Activated CD8-positive, alpha-beta T cell treated with anti-CD3 and anti-CD28 coated beads for 36 hours (primary cell): Measurements from ENCODE around the gene TMEM203. TPM values are rescaled to one million over a fixed set of nuclear protein-coding genes. Genes with fewer than 3 reads are reported as not detected.

Experiments
- ATAC-seq: fragments of 200-7000 bp; cut with Tn5 transposase; one replicate; pipeline ENCODE4 v1.10.0; 2021; ENCODE audit warnings: mild to moderate bottlenecking, moderate library complexity
- CTCF ChIA-PET: fragments of 350-600 bp; sonication (Branson Sonifier 250); formaldehyde crosslinking; loops from one replicate; lab custom pipeline; 2021; ENCODE audit warnings: antibody characterized with exemption; lab: Charles Lee
- POLR2A ChIA-PET: fragments of 350-600 bp; sonication (Branson Sonifier 250); formaldehyde crosslinking; loops from one replicate; lab custom pipeline; 2021; ENCODE audit warnings: antibody characterized with exemption; lab: Charles Lee
- DNase-seq: peaks from one replicate; pipeline ENCODE4 v3.0.0-alpha.2; 2020
- H3K27ac Mint-ChIP-seq: one replicate; pipeline ENCODE4 v1.8.0; 2021; ENCODE audit warnings: mild to moderate bottlenecking, mixed read lengths
- H3K27me3 Mint-ChIP-seq: one replicate; pipeline ENCODE4 v1.8.0; 2021; ENCODE audit warnings: mixed read lengths
- H3K36me3 Mint-ChIP-seq: one replicate; pipeline ENCODE4 v1.8.0; 2021; ENCODE audit warnings: low read depth, mixed read lengths
- H3K4me1 Mint-ChIP-seq: one replicate; pipeline ENCODE4 v1.8.0; 2021; ENCODE audit warnings: low read depth, mixed read lengths
- H3K4me3 Mint-ChIP-seq: one replicate; pipeline ENCODE4 v1.8.0; 2021; ENCODE audit warnings: mild to moderate bottlenecking, moderate library complexity, mixed read lengths
- H3K9me3 Mint-ChIP-seq: one replicate; pipeline ENCODE4 v1.8.0; 2021; ENCODE audit warnings: mixed read lengths
- CTCF ChIP-seq: fragments of 200-600 bp; IDR thresholded peaks from one replicate; pipeline ENCODE4 v1.8.0; 2022; ENCODE audit warnings: antibody characterized with exemption, mild to moderate bottlenecking
- intact Hi-C: fragments of 100-400 bp; cut with micrococcal nuclease; formaldehyde crosslinking; loops from one replicate; pipeline ENCODE4 v1.10.0; 2022
- total RNA-seq, 2 experiments: library from RNA; stranded (reverse); gene quantifications; one replicate each; pipeline ENCODE4 v1.2.3, GENCODE V29; 2021

The TMEM203 gene
- total RNA-seq, 2 experiments from 2014 or later: 29.4 to 29.9 TPM

GRCh38 chr9:137174722-137175293 is 30.6 kb downstream of the TMEM203 start:
- TF ChIP-seq CTCF: no peak
- ChIA-PET CTCF (interaction anchor here (1.0 to 2.0 kb wide), 5 partner anchors 53 to 88 kb away, joined by 3 to 6 read pairs (median 4); partner anchors contain the start of gene MAN1B1), POLR2A (interaction anchor here (0.8 to 3.6 kb wide), 5 partner anchors 10 to 46 kb away, joined by 3 to 28 read pairs (median 3); partner anchors contain the start of genes ANAPC2 and SSNA1)
- no peak overlapping the region for H3K27ac Mint-ChIP-seq
- intact Hi-C loops: loop anchor here (10.0 kb wide), 1 partner anchor 50 kb away; no protein-coding TSS in a partner anchor
- H3K9me3 Mint-ChIP-seq: no peaks in the 10 kb centered on the region
- H3K27me3 Mint-ChIP-seq: peaks cover 10% of the 10 kb centered on the region
- H3K36me3 Mint-ChIP-seq: no peaks in the 10 kb centered on the region
- peaks cover 5% of the 10 kb centered on the region for H3K4me1 Mint-ChIP-seq
- DNase-seq (peak; percentile 78), ATAC-seq (peak; percentile 57)
- H3K4me3 Mint-ChIP-seq: no peak overlapping the region

- no peaks in the 10 kb centered on the region for H3K36me3 Mint-ChIP-seq
- CTCF ChIA-PET: interaction anchor here (1.3 to 1.5 kb wide), 2 partner anchors 63 to 87 kb away, joined by 3 to 4 read pairs; partner anchors contain the start of gene MAN1B1
Observed at GRCh38 chr9:137173796-137174664, 31.4 kb downstream of the TMEM203 start.

GRCh38 chr9:137172901-137173795 is 32.3 kb downstream of the TMEM203 start:
- DNase-seq: no peak
- peaks cover 13% of the 10 kb centered on the region for H3K27me3 Mint-ChIP-seq
- peaks cover 7% of the 10 kb centered on the region for H3K4me1 Mint-ChIP-seq
- ChIA-PET CTCF (no interaction called here), POLR2A (interaction anchor here (0.8 to 3.6 kb wide), 4 partner anchors 12 to 103 kb away, joined by 3 to 11 read pairs (median 6); partner anchors contain the start of genes ANAPC2 and SSNA1)
- no peaks in the 10 kb centered on the region for H3K9me3 Mint-ChIP-seq
- no peak for ATAC-seq
- H3K4me3 Mint-ChIP-seq: no peak overlapping the region
- no peak overlapping the region for H3K27ac Mint-ChIP-seq
- no peak for TF ChIP-seq CTCF
- no peaks in the 10 kb centered on the region for H3K36me3 Mint-ChIP-seq
- intact Hi-C loops: loop anchor here (10.0 kb wide), 1 partner anchor 48 kb away; no protein-coding TSS in a partner anchor

More at GRCh38 chr9:137173796-137174664, 31.4 kb downstream of the TMEM203 start:
- H3K9me3 Mint-ChIP-seq: no peaks in the 10 kb centered on the region
- intact Hi-C loops: loop anchor here (10.0 kb wide), 1 partner anchor 49 kb away; no protein-coding TSS in a partner anchor
- no peak for ATAC-seq
- TF ChIP-seq CTCF: no peak
- no peak overlapping the region for H3K27ac Mint-ChIP-seq
- peaks cover 10% of the 10 kb centered on the region for H3K27me3 Mint-ChIP-seq
- POLR2A ChIA-PET: interaction anchor here (1.1 to 3.6 kb wide), 4 partner anchors 11 to 17 kb away, joined by 3 to 28 read pairs (median 8); partner anchors contain the start of genes ANAPC2 and SSNA1
- peaks cover 5% of the 10 kb centered on the region for H3K4me1 Mint-ChIP-seq
- no peak for DNase-seq
- no peak overlapping the region for H3K4me3 Mint-ChIP-seq

- ChIA-PET POLR2A (interaction anchor here (0.8 to 2.5 kb wide), 3 partner anchors 10 to 18 kb away, joined by 4 to 7 read pairs (median 6); partner anchors contain the start of gene SSNA1), CTCF (interaction anchor here (1.5 kb wide), 1 partner anchor 65 kb away, joined by 4 read pairs; no protein-coding TSS in a partner anchor)
- Mint-ChIP-seq H3K36me3 (no peaks in the 10 kb centered on the region), H3K4me1 (peaks cover 9% of the 10 kb centered on the region), H3K27me3 (peaks cover 20% of the 10 kb centered on the region), H3K27ac (no peak overlapping the region), H3K9me3 (no peaks in the 10 kb centered on the region), H3K4me3 (no peak overlapping the region)
- TF ChIP-seq CTCF: no peak
- intact Hi-C loops: loop anchor here (10.0 kb wide), 1 partner anchor 47 kb away; no protein-coding TSS in a partner anchor
- ATAC-seq (no peak), DNase-seq (no peak)
Observed at GRCh38 chr9:137171149-137171900, 34.1 kb downstream of the TMEM203 start.
